HEK293 (cell line): ENCODE results near the gene VSTM2L.

Experiments
- CTCF ChIP-seq: fragments of 450-650 bp; formaldehyde crosslinking; IDR thresholded peaks from 2 replicates; pipeline ENCODE4 v1.5.1; 2016; ENCODE audit warnings: missing biosample characterization, missing genetic modification characterization
- ZNF140 ChIP-seq: fragments of 450-650 bp; formaldehyde crosslinking; IDR thresholded peaks from 2 replicates; pipeline ENCODE4 v1.5.1; 2016; ENCODE audit warnings: missing biosample characterization, missing genetic modification characterization
- ZNF184 ChIP-seq: fragments of 450-650 bp; IDR thresholded peaks from 2 replicates; pipeline ENCODE4 v1.5.1; 2018; ENCODE audit warnings: missing biosample characterization, mild to moderate bottlenecking, missing genetic modification characterization
- ZNF473 ChIP-seq: fragments of 450-650 bp; formaldehyde crosslinking; IDR thresholded peaks from 2 replicates; pipeline ENCODE4 v1.5.1; 2017; ENCODE audit warnings: missing biosample characterization, missing genetic modification characterization

DNA sequence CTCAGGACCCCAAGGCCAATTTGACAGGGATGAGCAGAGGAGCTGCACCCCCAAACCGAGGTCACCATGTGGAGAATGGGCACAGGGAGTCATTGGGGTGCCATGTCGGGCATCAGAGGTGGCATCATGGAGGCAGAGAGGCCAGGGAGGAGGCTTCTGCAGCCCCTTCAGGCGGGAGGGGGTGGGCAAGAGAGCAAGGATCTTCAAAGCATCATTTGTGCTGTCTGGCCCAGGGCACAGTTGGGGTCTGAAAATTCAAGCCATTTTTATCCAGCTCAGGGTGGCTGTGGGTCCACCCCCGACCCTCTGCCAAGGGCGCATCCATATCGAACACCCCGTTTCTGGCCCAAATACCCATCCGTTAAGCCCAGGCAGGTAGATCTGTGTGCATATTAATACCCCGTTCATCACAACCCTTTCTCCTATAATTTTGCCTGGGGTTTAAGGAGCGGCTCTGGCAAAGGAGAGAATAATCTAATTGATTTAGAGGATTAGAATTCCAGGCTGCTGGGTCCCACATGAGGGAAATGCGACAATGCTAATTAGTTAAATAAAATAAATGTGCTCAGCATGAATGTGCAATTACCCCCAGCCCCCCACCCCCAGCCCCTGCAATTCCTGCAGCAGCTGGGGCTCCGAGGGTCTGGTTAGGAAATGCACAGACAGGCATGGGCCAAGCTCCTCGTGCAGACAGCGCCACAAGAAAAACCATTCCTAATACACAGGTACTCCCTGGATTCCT lies 31.9 kb downstream of the VSTM2L start:
- TF ChIP-seq CTCF (tag by site-specific recombination) (no peak), ZNF473 (tag by site-specific recombination) (no peak), ZNF184 (tag by site-specific recombination) (no peak), ZNF140 (no peak)
